HEK293T (cell line): ENCODE data around the gene PATJ.

Experiments
- BHLHE40 ChIP-seq: fragments of 450-650 bp; IDR thresholded peaks from 2 replicates; pipeline ENCODE4 v1.6.1; 2016; ENCODE audit warnings: mild to moderate bottlenecking, moderate library complexity, borderline replicate concordance
- SUZ12 ChIP-seq: fragments of 450-650 bp; IDR thresholded peaks from 2 replicates; pipeline ENCODE4 v1.6.1; 2016; ENCODE audit warnings: mild to moderate bottlenecking
- TARDBP ChIP-seq: fragments of 450-650 bp; IDR thresholded peaks from 2 replicates; pipeline ENCODE4 v1.6.1; 2016

DNA sequence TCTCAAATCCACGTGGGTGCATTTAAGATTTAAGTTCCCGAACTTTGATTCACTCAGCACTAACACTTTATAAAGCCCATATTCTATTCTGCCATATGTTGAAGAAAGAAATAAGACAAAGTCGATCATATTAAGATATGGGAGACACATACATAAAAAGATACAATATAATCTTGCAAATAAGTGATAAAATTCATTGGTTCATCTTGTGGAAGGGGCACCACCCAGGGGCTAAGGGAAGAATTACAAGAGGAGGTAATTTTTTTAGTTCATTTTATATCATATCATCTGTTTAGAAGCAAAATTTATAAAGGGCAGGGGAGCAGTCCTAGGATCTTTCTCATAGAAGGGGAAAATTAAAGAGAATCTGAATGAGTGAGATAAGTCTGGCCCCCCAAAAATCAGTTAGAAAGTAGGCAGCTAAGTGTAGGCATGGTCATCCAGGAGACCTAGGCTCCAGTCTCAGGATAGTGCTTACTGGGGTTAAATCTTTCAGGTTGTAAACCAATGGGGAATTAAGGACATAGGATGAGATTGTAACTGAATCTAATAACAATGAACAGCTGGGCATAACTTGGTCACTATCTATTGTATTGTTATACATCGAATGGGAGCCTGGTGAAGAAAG lies 328.2 kb downstream of the PATJ start:
- TF ChIP-seq BHLHE40 = no peak
- no peak for TF ChIP-seq SUZ12
- no peak for TF ChIP-seq TARDBP
